Fibroblast of skin of right biceps (primary cell): ENCODE data around the gene BIRC5.
"Not testable (repeated sequence)": the region's sequence is repeated elsewhere in the genome, so short reads cannot be mapped to it uniquely, and the experiment has no call there.

Source experiments
- DNase-seq: peaks from one replicate; pipeline ENCODE4 v3.0.0-alpha.2; 2013

Gene BIRC5

GRCh38 chr17:78225088-78225865 is 11.2 kb downstream of the BIRC5 start:
- no peak for DNase-seq

- DNase-seq: no peak
These were observed 12.2 kb downstream of the BIRC5 start for GRCh38 chr17:78226055-78226758.

- no peak for DNase-seq
These were observed 12.9 kb downstream of the BIRC5 start for GRCh38 chr17:78226759-78227454.

GRCh38 chr17:78227455-78227916 is 13.4 kb downstream of the BIRC5 start:
- DNase-seq: no peak

GRCh38 chr17:78228176-78228575 is 14.1 kb downstream of the BIRC5 start:
- DNase-seq: no peak

- no peak for DNase-seq
These were observed 16.4 kb downstream of the BIRC5 start for GRCh38 chr17:78230252-78230962.

- DNase-seq: no peak
These were observed 17.2 kb downstream of the BIRC5 start, which contains the start of gene TMEM235 for GRCh38 chr17:78230996-78231935. TSS of gene TMEM235 (plus strand) at chr17:78231631. CDS start at chr17:78232024, 393 bp downstream.

GRCh38 chr17:78231991-78232858 is 18.2 kb downstream of the BIRC5 start:
- DNase-seq: no peak

GRCh38 chr17:78232859-78233173 is 18.8 kb downstream of the BIRC5 start:
- no peak for DNase-seq

GRCh38 chr17:78233678-78234077 is 19.6 kb downstream of the BIRC5 start:
- DNase-seq: no peak

- DNase-seq: no peak
These were observed 20.3 kb downstream of the BIRC5 start for GRCh38 chr17:78234261-78234865.

GRCh38 chr17:78235022-78235421 is 21.0 kb downstream of the BIRC5 start:
- not testable (repeated sequence) for DNase-seq

GRCh38 chr17:78235885-78236284 is 21.8 kb downstream of the BIRC5 start:
- no peak for DNase-seq

- no peak for DNase-seq
These were observed 22.5 kb downstream of the BIRC5 start for GRCh38 chr17:78236362-78237127.

- no peak for DNase-seq
These were observed 23.5 kb downstream of the BIRC5 start for GRCh38 chr17:78237401-78238012.

GRCh38 chr17:78238823-78239488 is 24.9 kb downstream of the BIRC5 start:
- no peak for DNase-seq

GRCh38 chr17:78239489-78239931 is 25.5 kb downstream of the BIRC5 start:
- no peak for DNase-seq

GRCh38 chr17:78240012-78240655 is 26.1 kb downstream of the BIRC5 start:
- DNase-seq: no peak
